Chondrocyte (in vitro differentiated cells): Measurements from ENCODE around the gene USP17L25. TPM values are rescaled to one million over a fixed set of nuclear protein-coding genes. Genes with fewer than 3 reads are reported as not detected.
"Not testable (repeated sequence)": the region's sequence is repeated elsewhere in the genome, so short reads cannot be mapped to it uniquely, and the experiment has no call there.

Experiments
- DNase-seq: peaks from one replicate; pipeline ENCODE4 v3.0.0; 2021; ENCODE audit warnings: mixed read lengths, low spot score
- H3K27ac Mint-ChIP-seq: one replicate; pipeline ENCODE4 v1.8.0; 2021; ENCODE audit warnings: mild to moderate bottlenecking, moderate library complexity, mixed read lengths; ENCODE audit not compliant: unreplicated experiment
- H3K27me3 Mint-ChIP-seq: 2 replicates; pipeline ENCODE4 v1.8.0; 2021; ENCODE audit warnings: low read depth, mixed read lengths
- H3K36me3 Mint-ChIP-seq: 2 replicates; pipeline ENCODE4 v1.8.0; 2021; ENCODE audit warnings: low read depth, mixed read lengths
- H3K4me1 Mint-ChIP-seq: 2 replicates; pipeline ENCODE4 v1.8.0; 2021; ENCODE audit warnings: low read depth, mild to moderate bottlenecking, mixed read lengths
- H3K4me3 Mint-ChIP-seq: one replicate; pipeline ENCODE4 v1.8.0; 2021; ENCODE audit warnings: mild to moderate bottlenecking, moderate library complexity, mixed read lengths; ENCODE audit not compliant: unreplicated experiment
- H3K9me3 Mint-ChIP-seq: 2 replicates; pipeline ENCODE4 v1.8.0; 2021; ENCODE audit warnings: low read depth, mixed read lengths
- long read RNA-seq: library from polyadenylated mRNA; stranded (forward); transcript quantifications from one replicate; pipeline ENCODE4 v2.0.0, GENCODE V29; 2021
- total RNA-seq: library from RNA; stranded (reverse); gene quantifications from 3 replicates; pipeline ENCODE4 v1.2.1, GENCODE V29; 2021

Gene USP17L25
- total RNA-seq: not detected in 3 replicates
- long read RNA-seq: 0 reads

DNA sequence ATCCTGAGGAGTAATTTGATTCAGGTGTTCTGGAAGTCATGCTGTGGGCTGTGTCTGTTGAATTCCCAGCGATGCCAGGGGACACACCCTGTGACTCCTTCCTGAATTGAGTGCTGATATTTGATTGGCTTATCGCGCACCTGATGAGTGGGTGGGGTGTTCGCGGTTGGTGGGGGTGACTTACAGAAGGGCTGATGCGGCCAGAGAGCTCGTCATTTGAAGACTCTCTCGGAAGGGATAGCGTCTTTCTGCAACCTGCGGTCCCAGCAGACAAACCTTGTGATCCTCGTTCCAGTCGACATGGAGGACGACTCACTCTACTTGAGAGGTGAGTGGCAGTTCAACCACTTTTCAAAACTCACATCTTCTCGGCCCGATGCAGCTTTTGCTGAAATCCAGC lies at the start of gene USP17L25:
Gene USP17L25, plus strand, starts transcription at position 301 of the 400 bp plus-strand sequence. Its CDS starts 0 bp downstream, at position 301.
- not testable (repeated sequence) for H3K27ac Mint-ChIP-seq, H3K36me3 Mint-ChIP-seq, H3K27me3 Mint-ChIP-seq, H3K9me3 Mint-ChIP-seq, H3K4me1 Mint-ChIP-seq, DNase-seq, H3K4me3 Mint-ChIP-seq

- not testable (repeated sequence) for H3K4me3 Mint-ChIP-seq, H3K9me3 Mint-ChIP-seq, H3K36me3 Mint-ChIP-seq, H3K27me3 Mint-ChIP-seq, H3K27ac Mint-ChIP-seq, H3K4me1 Mint-ChIP-seq, DNase-seq
Measured at GRCh38 chr4:9324191-9324590, 5.5 kb upstream of the USP17L25 start.

DNA sequence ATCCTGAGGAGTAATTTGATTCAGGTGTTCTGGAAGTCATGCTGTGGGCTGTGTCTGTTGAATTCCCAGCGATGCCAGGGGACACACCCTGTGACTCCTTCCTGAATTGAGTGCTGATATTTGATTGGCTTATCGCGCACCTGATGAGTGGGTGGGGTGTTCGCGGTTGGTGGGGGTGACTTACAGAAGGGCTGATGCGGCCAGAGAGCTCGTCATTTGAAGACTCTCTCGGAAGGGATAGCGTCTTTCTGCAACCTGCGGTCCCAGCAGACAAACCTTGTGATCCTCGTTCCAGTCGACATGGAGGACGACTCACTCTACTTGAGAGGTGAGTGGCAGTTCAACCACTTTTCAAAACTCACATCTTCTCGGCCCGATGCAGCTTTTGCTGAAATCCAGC lies 4.8 kb upstream of the USP17L25 start, which contains the start of gene USP17L24:
Gene USP17L24, plus strand, starts transcription at position 301 of the 400 bp plus-strand sequence. Its CDS starts 0 bp downstream, at position 301.
- not testable (repeated sequence) for DNase-seq

GRCh38 chr4:9334358-9334757 lies 4.6 kb downstream of the USP17L25 start, which contains the start of gene USP17L26:
Gene USP17L26, plus strand, starts transcription at chr4:9334658. Its CDS starts 0 bp downstream, at chr4:9334658.
- not testable (repeated sequence) for H3K36me3 Mint-ChIP-seq, H3K4me1 Mint-ChIP-seq, DNase-seq, H3K9me3 Mint-ChIP-seq, H3K27ac Mint-ChIP-seq, H3K27me3 Mint-ChIP-seq, H3K4me3 Mint-ChIP-seq

More for the DNA sequence above, 4.8 kb upstream of the USP17L25 start, which contains the start of gene USP17L24:
- not testable (repeated sequence) for H3K27ac Mint-ChIP-seq, H3K36me3 Mint-ChIP-seq, H3K9me3 Mint-ChIP-seq, H3K4me1 Mint-ChIP-seq, H3K27me3 Mint-ChIP-seq, H3K4me3 Mint-ChIP-seq

DNA sequence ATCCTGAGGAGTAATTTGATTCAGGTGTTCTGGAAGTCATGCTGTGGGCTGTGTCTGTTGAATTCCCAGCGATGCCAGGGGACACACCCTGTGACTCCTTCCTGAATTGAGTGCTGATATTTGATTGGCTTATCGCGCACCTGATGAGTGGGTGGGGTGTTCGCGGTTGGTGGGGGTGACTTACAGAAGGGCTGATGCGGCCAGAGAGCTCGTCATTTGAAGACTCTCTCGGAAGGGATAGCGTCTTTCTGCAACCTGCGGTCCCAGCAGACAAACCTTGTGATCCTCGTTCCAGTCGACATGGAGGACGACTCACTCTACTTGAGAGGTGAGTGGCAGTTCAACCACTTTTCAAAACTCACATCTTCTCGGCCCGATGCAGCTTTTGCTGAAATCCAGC lies 9.4 kb downstream of the USP17L25 start, which contains the start of gene USP17L5:
Gene USP17L5, plus strand, starts transcription at position 301 of the 400 bp plus-strand sequence. Its CDS starts 0 bp downstream, at position 301.
- H3K4me3 Mint-ChIP-seq, H3K9me3 Mint-ChIP-seq, DNase-seq, H3K4me1 Mint-ChIP-seq, H3K36me3 Mint-ChIP-seq, H3K27me3 Mint-ChIP-seq, H3K27ac Mint-ChIP-seq: not testable (repeated sequence)

- H3K4me1 Mint-ChIP-seq: not testable (repeated sequence)
Measured at GRCh38 chr4:9343848-9344247, 14.1 kb downstream of the USP17L25 start, which contains the start of gene USP17L27. Gene USP17L27, plus strand, starts transcription at chr4:9344148. Its CDS starts 0 bp downstream, at chr4:9344148.

GRCh38 chr4:9348593-9348992 lies 18.9 kb downstream of the USP17L25 start, which contains the start of gene USP17L28:
Gene USP17L28, plus strand, starts transcription at chr4:9348893. Its CDS starts 0 bp downstream, at chr4:9348893.
- H3K4me1 Mint-ChIP-seq, H3K4me3 Mint-ChIP-seq, H3K27me3 Mint-ChIP-seq, H3K9me3 Mint-ChIP-seq, H3K36me3 Mint-ChIP-seq, DNase-seq, H3K27ac Mint-ChIP-seq: not testable (repeated sequence)

More at GRCh38 chr4:9343848-9344247, 14.1 kb downstream of the USP17L25 start, which contains the start of gene USP17L27:
- not testable (repeated sequence) for H3K4me3 Mint-ChIP-seq, H3K27me3 Mint-ChIP-seq, H3K27ac Mint-ChIP-seq, H3K9me3 Mint-ChIP-seq, H3K36me3 Mint-ChIP-seq, DNase-seq

DNA sequence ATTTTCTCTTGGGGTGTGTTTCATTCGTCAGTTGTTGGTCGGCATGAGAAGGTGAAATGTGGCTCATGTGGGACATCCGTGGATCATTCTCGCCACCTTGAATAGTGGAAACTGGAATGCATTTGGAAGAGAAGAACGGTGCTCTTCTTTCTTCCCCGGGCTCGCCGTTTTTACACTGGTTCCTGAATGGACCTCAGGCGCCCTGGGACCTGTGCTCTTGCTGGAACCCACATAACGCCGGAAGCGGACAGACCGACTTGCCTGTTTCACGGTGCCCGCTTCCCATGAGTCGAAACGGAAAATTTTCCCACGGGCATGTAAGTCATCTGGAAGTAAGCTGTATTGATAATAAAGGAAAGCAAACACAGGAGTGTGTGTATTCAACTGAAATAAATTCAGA lies 21.2 kb downstream of the USP17L25 start:
- H3K36me3 Mint-ChIP-seq, H3K4me1 Mint-ChIP-seq, DNase-seq, H3K4me3 Mint-ChIP-seq, H3K27ac Mint-ChIP-seq, H3K9me3 Mint-ChIP-seq, H3K27me3 Mint-ChIP-seq: not testable (repeated sequence)

GRCh38 chr4:9353338-9353737 lies 23.6 kb downstream of the USP17L25 start, which contains the start of gene USP17L29:
Gene USP17L29, plus strand, starts transcription at chr4:9353638. Its CDS starts 0 bp downstream, at chr4:9353638.
- not testable (repeated sequence) for H3K36me3 Mint-ChIP-seq, H3K27ac Mint-ChIP-seq, H3K27me3 Mint-ChIP-seq, DNase-seq, H3K9me3 Mint-ChIP-seq, H3K4me1 Mint-ChIP-seq, H3K4me3 Mint-ChIP-seq

- H3K4me3 Mint-ChIP-seq, H3K27ac Mint-ChIP-seq, H3K9me3 Mint-ChIP-seq, H3K4me1 Mint-ChIP-seq, H3K27me3 Mint-ChIP-seq, H3K36me3 Mint-ChIP-seq, DNase-seq: not testable (repeated sequence)
Measured at GRCh38 chr4:9362829-9363228, 33.1 kb downstream of the USP17L25 start, which contains the start of gene USP17L30. Gene USP17L30, plus strand, starts transcription at chr4:9363129. Its CDS starts 0 bp downstream, at chr4:9363129.

GRCh38 chr4:9379881-9380280 lies 50.2 kb downstream of the USP17L25 start:
- H3K27ac Mint-ChIP-seq, H3K27me3 Mint-ChIP-seq, H3K36me3 Mint-ChIP-seq, H3K9me3 Mint-ChIP-seq, H3K4me1 Mint-ChIP-seq, H3K4me3 Mint-ChIP-seq, DNase-seq: not testable (repeated sequence)
